Astrocyte (in vitro differentiated cells and primary cell): ENCODE data around the gene C1orf21. TPM values are rescaled to one million over a fixed set of nuclear protein-coding genes. Genes with fewer than 3 reads are reported as not detected.

Experiments used
- DNase-seq: peaks from one replicate; pipeline ENCODE4 v3.0.0-alpha.2; 2010; ENCODE audit warnings: low read depth
- FAIRE-seq: peaks from 2 replicates; lab custom pipeline; 2011; peaks lifted over from hg19 to GRCh38; lab: Jason Lieb, UNC
- H2AFZ ChIP-seq: 2 replicates; pipeline ENCODE4 v1.6.0; 2012; ENCODE audit warnings: low read depth, low read length, inconsistent platforms
- H3K27ac ChIP-seq: 2 replicates; pipeline ENCODE4 v1.5.1; 2011; ENCODE audit warnings: low read depth, low read length, inconsistent platforms
- H3K27me3 ChIP-seq: 2 replicates; pipeline ENCODE4 v1.6.0; 2011; ENCODE audit warnings: low read length, inconsistent platforms; ENCODE audit not compliant: insufficient read depth
- H3K36me3 ChIP-seq: 2 replicates; pipeline ENCODE4 v1.5.1; 2011; ENCODE audit warnings: low read length, inconsistent platforms; ENCODE audit not compliant: insufficient read depth
- H3K4me1 ChIP-seq: 2 replicates; pipeline ENCODE4 v1.5.1; 2011; ENCODE audit warnings: low read length, inconsistent platforms; ENCODE audit not compliant: insufficient read depth
- H3K4me2 ChIP-seq: 2 replicates; pipeline ENCODE4 v1.6.0; 2012; ENCODE audit warnings: low read length, inconsistent platforms
- H3K4me3 ChIP-seq: 2 replicates; pipeline ENCODE4 v1.5.1; 2011; ENCODE audit warnings: low read depth, mild to moderate bottlenecking, low read length, inconsistent platforms; ENCODE audit not compliant: insufficient read depth
- H3K79me2 ChIP-seq: 2 replicates; pipeline ENCODE4 v1.6.0; 2012; ENCODE audit warnings: mild to moderate bottlenecking, low read length, inconsistent platforms; ENCODE audit not compliant: insufficient read depth
- H3K9ac ChIP-seq: 2 replicates; pipeline ENCODE4 v1.6.0; 2012; ENCODE audit warnings: mild to moderate bottlenecking, low read length, inconsistent platforms
- H3K9me3 ChIP-seq: 2 replicates; pipeline ENCODE4 v1.5.1; 2012; ENCODE audit warnings: low read depth, mild to moderate bottlenecking, low read length, inconsistent platforms; ENCODE audit not compliant: insufficient read depth
- H4K20me1 ChIP-seq: 2 replicates; pipeline ENCODE4 v1.6.0; 2012; ENCODE audit warnings: low read length, inconsistent platforms; ENCODE audit not compliant: insufficient read depth
- H3K27ac Mint-ChIP-seq: one replicate; pipeline ENCODE4 v1.8.0; 2021; ENCODE audit warnings: mild to moderate bottlenecking, mixed read lengths; ENCODE audit not compliant: unreplicated experiment
- H3K27me3 Mint-ChIP-seq: one replicate; pipeline ENCODE4 v1.8.0; 2021; ENCODE audit warnings: low read depth, mixed read lengths; ENCODE audit not compliant: unreplicated experiment
- H3K36me3 Mint-ChIP-seq: one replicate; pipeline ENCODE4 v1.8.0; 2021; ENCODE audit warnings: low read depth, mixed read lengths; ENCODE audit not compliant: unreplicated experiment
- H3K4me1 Mint-ChIP-seq: one replicate; pipeline ENCODE4 v1.8.0; 2021; ENCODE audit warnings: low read depth, mixed read lengths; ENCODE audit not compliant: unreplicated experiment
- H3K4me3 Mint-ChIP-seq: one replicate; pipeline ENCODE4 v1.8.0; 2021; ENCODE audit warnings: mild to moderate bottlenecking, moderate library complexity, mixed read lengths; ENCODE audit not compliant: unreplicated experiment
- H3K9me3 Mint-ChIP-seq: one replicate; pipeline ENCODE4 v1.8.0; 2021; ENCODE audit warnings: mild to moderate bottlenecking, mixed read lengths; ENCODE audit not compliant: unreplicated experiment
- EZH2 ChIP-seq: IDR thresholded peaks from 2 replicates; pipeline ENCODE4 v1.6.1; 2012; ENCODE audit warnings: mild to moderate bottlenecking, low read length, inconsistent platforms; ENCODE audit not compliant: insufficient read depth
- total RNA-seq: library from RNA; stranded (reverse); gene quantifications from 2 replicates; pipeline ENCODE4 v1.2.1, GENCODE V29; 2021
- TF ChIP-seq, protein P1 (sequence below): IDR thresholded peaks from 2 replicates; pipeline ENCODE4 v1.5.1; 2011; ENCODE audit warnings: low read depth, mild to moderate bottlenecking, inconsistent platforms, low read length, moderate library complexity; ENCODE audit not compliant: insufficient read depth

Gene C1orf21
- total RNA-seq, 1 donor from 2014 or later, result 15.1 TPM

DNA sequence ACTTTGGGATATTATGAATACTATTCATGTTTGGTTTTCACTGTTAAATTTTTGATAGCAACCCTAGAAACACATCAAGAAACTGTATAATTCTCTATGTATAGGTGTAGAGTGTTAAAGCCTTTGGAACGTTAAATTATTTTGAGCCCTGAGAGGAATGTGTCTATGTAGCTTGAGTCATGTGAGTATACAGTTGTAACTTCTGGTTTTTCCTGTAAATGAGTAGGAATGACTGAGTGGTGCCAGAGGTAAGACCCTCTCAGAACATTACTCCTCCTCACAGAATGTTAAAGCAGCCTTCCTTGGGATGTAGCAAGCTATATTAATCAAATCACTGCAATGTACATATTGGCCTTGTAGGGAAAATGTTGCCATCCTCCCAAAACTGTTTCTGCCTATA lies 69.0 kb downstream of the C1orf21 start:
- H3K9me3 Mint-ChIP-seq, result peaks cover 2% of the 10 kb centered on the region
- no peak overlapping the region for H3K4me3 ChIP-seq
- no peaks in the 10 kb centered on the region for H3K79me2 ChIP-seq
- no peak overlapping the region for H3K27ac ChIP-seq
- H3K4me3 Mint-ChIP-seq, result no peak overlapping the region
- TF ChIP-seq EZH2, result no peak
- H3K4me1 Mint-ChIP-seq, result peaks cover 6% of the 10 kb centered on the region
- no peak overlapping the region for H3K9ac ChIP-seq
- no peaks in the 10 kb centered on the region for H3K36me3 ChIP-seq
- H3K27me3 ChIP-seq, result no peaks in the 10 kb centered on the region
- no peak for FAIRE-seq
- peaks cover 1% of the 10 kb centered on the region for H4K20me1 ChIP-seq
- no peaks in the 10 kb centered on the region for H3K27me3 Mint-ChIP-seq
- no peak for DNase-seq
- H3K4me2 ChIP-seq, result no peak overlapping the region
- no peak overlapping the region for H3K27ac Mint-ChIP-seq
- H3K36me3 Mint-ChIP-seq, result no peaks in the 10 kb centered on the region
- no peak overlapping the region for H2AFZ ChIP-seq
- H3K4me1 ChIP-seq, result no peaks in the 10 kb centered on the region
- H3K9me3 ChIP-seq, result no peaks in the 10 kb centered on the region

DNA sequence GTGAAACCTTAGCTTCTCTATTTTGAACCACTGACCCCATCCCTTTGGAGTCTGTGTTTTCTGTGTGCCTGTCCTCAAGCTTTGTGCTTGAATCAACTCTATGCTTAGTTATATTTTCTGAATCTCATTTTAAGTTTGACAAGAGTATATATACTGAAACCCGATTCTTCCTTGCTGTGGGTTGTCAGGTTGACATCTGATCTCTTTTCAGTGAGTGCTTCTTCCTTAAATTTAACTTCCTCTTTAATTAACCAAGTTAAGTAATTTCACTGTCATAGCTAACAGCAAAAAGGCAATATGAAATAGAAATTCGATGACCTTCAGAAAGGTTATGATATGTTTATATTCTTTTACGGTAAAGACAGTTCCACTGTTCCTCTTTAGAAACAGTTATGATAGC lies 69.4 kb downstream of the C1orf21 start:
- Histone ChIP-seq H2AFZ (no peak overlapping the region), H3K9me3 (no peaks in the 10 kb centered on the region), H3K79me2 (no peaks in the 10 kb centered on the region), H3K36me3 (no peaks in the 10 kb centered on the region), H3K4me1 (no peaks in the 10 kb centered on the region), H3K27ac (no peak overlapping the region), H3K9ac (no peak overlapping the region), H3K4me3 (no peak overlapping the region), H3K4me2 (no peak overlapping the region), H4K20me1 (peaks cover 5% of the 10 kb centered on the region), H3K27me3 (no peaks in the 10 kb centered on the region)
- Mint-ChIP-seq H3K27ac (no peak overlapping the region), H3K27me3 (no peaks in the 10 kb centered on the region), H3K36me3 (no peaks in the 10 kb centered on the region), H3K9me3 (peaks cover 2% of the 10 kb centered on the region), H3K4me1 (peaks cover 6% of the 10 kb centered on the region), H3K4me3 (no peak overlapping the region)
- TF ChIP-seq, protein P1, sequence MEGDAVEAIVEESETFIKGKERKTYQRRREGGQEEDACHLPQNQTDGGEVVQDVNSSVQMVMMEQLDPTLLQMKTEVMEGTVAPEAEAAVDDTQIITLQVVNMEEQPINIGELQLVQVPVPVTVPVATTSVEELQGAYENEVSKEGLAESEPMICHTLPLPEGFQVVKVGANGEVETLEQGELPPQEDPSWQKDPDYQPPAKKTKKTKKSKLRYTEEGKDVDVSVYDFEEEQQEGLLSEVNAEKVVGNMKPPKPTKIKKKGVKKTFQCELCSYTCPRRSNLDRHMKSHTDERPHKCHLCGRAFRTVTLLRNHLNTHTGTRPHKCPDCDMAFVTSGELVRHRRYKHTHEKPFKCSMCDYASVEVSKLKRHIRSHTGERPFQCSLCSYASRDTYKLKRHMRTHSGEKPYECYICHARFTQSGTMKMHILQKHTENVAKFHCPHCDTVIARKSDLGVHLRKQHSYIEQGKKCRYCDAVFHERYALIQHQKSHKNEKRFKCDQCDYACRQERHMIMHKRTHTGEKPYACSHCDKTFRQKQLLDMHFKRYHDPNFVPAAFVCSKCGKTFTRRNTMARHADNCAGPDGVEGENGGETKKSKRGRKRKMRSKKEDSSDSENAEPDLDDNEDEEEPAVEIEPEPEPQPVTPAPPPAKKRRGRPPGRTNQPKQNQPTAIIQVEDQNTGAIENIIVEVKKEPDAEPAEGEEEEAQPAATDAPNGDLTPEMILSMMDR, result no peak
- TF ChIP-seq EZH2, result no peak
- DNase-seq (no peak), FAIRE-seq (no peak)

DNA sequence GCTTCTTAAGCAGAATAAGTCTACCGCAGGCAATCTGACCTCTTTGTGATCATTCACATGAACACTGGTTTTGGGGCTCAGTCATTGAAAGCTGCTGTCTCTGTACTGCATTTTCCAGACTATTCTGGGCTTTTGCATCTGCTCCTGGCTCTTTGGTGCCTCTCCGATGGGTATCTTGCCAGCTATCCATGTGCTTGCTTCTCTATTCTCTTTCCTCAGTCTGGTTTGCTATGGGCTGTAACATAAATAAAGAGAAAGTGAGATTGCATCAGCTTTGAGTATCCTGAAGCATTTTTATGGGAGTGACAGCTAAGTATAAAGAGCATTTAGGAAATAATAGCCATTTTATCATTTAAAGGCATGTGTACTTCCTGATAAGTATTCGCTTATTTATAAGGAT lies 70.7 kb downstream of the C1orf21 start:
- Mint-ChIP-seq H3K27me3 (no peaks in the 10 kb centered on the region), H3K27ac (no peak overlapping the region), H3K9me3 (peaks cover 2% of the 10 kb centered on the region), H3K36me3 (no peaks in the 10 kb centered on the region), H3K4me1 (peaks cover 6% of the 10 kb centered on the region), H3K4me3 (no peak overlapping the region)
- H3K4me2 ChIP-seq, result no peak overlapping the region
- H3K4me3 ChIP-seq, result no peak overlapping the region
- H3K9ac ChIP-seq, result no peak overlapping the region
- H3K4me1 ChIP-seq, result no peaks in the 10 kb centered on the region
- TF ChIP-seq, protein P1, result no peak
- TF ChIP-seq EZH2, result no peak
- H3K36me3 ChIP-seq, result no peaks in the 10 kb centered on the region
- no peaks in the 10 kb centered on the region for H3K79me2 ChIP-seq
- no peak for DNase-seq
- H3K9me3 ChIP-seq, result no peaks in the 10 kb centered on the region
- no peak overlapping the region for H3K27ac ChIP-seq
- no peak for FAIRE-seq
- no peak overlapping the region for H2AFZ ChIP-seq
- H3K27me3 ChIP-seq, result no peaks in the 10 kb centered on the region
- peaks cover 5% of the 10 kb centered on the region for H4K20me1 ChIP-seq
